Trophoblast cell (in vitro differentiated cells and primary cell): Measurements from ENCODE around the gene ELN.

ENCODE experiments used
- DNase-seq, 2 donors: peaks; one replicate each; pipeline ENCODE4 v3.0.0-alpha.2; 2016
- H2AFZ ChIP-seq: 2 replicates; pipeline ENCODE4 v1.6.1; 2013; ENCODE audit warnings: low read length, moderate library complexity, mild to moderate bottlenecking; ENCODE audit not compliant: insufficient read depth, poor library complexity
- H2AK5ac ChIP-seq: 2 replicates; pipeline ENCODE4 v1.6.1; 2013; ENCODE audit warnings: mild to moderate bottlenecking, low read length
- H2BK120ac ChIP-seq: 2 replicates; pipeline ENCODE4 v1.6.1; 2013; ENCODE audit warnings: low read length, mild to moderate bottlenecking, moderate library complexity; ENCODE audit not compliant: insufficient read depth, poor library complexity
- H2BK12ac ChIP-seq: 2 replicates; pipeline ENCODE4 v1.6.1; 2013; ENCODE audit warnings: mild to moderate bottlenecking, low read length, moderate library complexity
- H2BK5ac ChIP-seq: 2 replicates; pipeline ENCODE4 v1.6.1; 2013; ENCODE audit warnings: low read length, low read depth, moderate library complexity, mild to moderate bottlenecking; ENCODE audit not compliant: poor library complexity
- H3K14ac ChIP-seq: 2 replicates; pipeline ENCODE4 v1.6.1; 2013; ENCODE audit warnings: mild to moderate bottlenecking, low read length
- H3K18ac ChIP-seq: 2 replicates; pipeline ENCODE4 v1.6.1; 2013; ENCODE audit warnings: mild to moderate bottlenecking, low read length
- H3K23ac ChIP-seq: 2 replicates; pipeline ENCODE4 v1.6.1; 2013; ENCODE audit warnings: low read length
- H3K27ac ChIP-seq: 2 replicates; pipeline ENCODE4 v1.5.1; 2013; ENCODE audit warnings: low read depth, mild to moderate bottlenecking, inconsistent platforms, low read length, moderate library complexity
- H3K27me3 ChIP-seq: 2 replicates; pipeline ENCODE4 v1.6.1; 2013; ENCODE audit warnings: inconsistent platforms, mild to moderate bottlenecking, low read length, moderate library complexity; ENCODE audit not compliant: insufficient read depth
- H3K36me3 ChIP-seq, 2 experiments: 1 replicate in 1 of 2; 2 replicates in 1 of 2; pipeline ENCODE4 v1.6.1; 2013; ENCODE audit warnings: low read length in 2 of 2, mild to moderate bottlenecking in 2 of 2, moderate library complexity in 1 of 2; ENCODE audit not compliant: insufficient read depth in 2 of 2, control insufficient read depth in 1 of 2
- H3K4ac ChIP-seq: 2 replicates; pipeline ENCODE4 v1.6.1; 2013; ENCODE audit warnings: low read depth, mild to moderate bottlenecking, low read length, moderate library complexity
- H3K4me1 ChIP-seq, 2 experiments: 1 replicate in 1 of 2; 2 replicates in 1 of 2; pipeline ENCODE4 v1.6.1; 2013; ENCODE audit warnings: low read length in 2 of 2, mild to moderate bottlenecking in 2 of 2, moderate library complexity in 1 of 2; ENCODE audit not compliant: insufficient read depth in 2 of 2, control insufficient read depth in 1 of 2
- H3K4me2 ChIP-seq: 2 replicates; pipeline ENCODE4 v1.6.1; 2013; ENCODE audit warnings: inconsistent platforms, mild to moderate bottlenecking, low read length, moderate library complexity
- H3K4me3 ChIP-seq: 2 replicates; pipeline ENCODE4 v1.5.1; 2013; ENCODE audit warnings: mild to moderate bottlenecking, low read depth, low read length, inconsistent platforms
- H3K79me1 ChIP-seq: one replicate; pipeline ENCODE4 v1.6.1; 2013; ENCODE audit warnings: low read length
- H3K79me2 ChIP-seq: 2 replicates; pipeline ENCODE4 v1.6.1; 2013; ENCODE audit warnings: low read length, mild to moderate bottlenecking; ENCODE audit not compliant: control insufficient read depth, insufficient read depth, poor library complexity
- H3K9ac ChIP-seq: 2 replicates; pipeline ENCODE4 v1.6.1; 2013; ENCODE audit warnings: mild to moderate bottlenecking, low read length
- H3K9me3 ChIP-seq: 2 replicates; pipeline ENCODE4 v1.6.1; 2013; ENCODE audit warnings: low read depth, mild to moderate bottlenecking, control low read depth, inconsistent platforms, low read length; ENCODE audit not compliant: insufficient read depth
- H4K12ac ChIP-seq: 2 replicates; pipeline ENCODE4 v1.6.1; 2013; ENCODE audit warnings: low read depth, mild to moderate bottlenecking, low read length, moderate library complexity
- H4K8ac ChIP-seq: 2 replicates; pipeline ENCODE4 v1.6.1; 2013; ENCODE audit warnings: low read depth, mild to moderate bottlenecking, low read length, moderate library complexity
- H4K91ac ChIP-seq: one replicate; pipeline ENCODE4 v1.6.1; 2013; ENCODE audit warnings: low read depth, mild to moderate bottlenecking, low read length, moderate library complexity
- WGBS: extraction: QIAGEN DNeasy Blood & Tissue Kit; methylation state at CpG from one replicate; pipeline ENCODE4 v1.1.7; 2013; ENCODE audit warnings: missing lambda C conversion rate; ENCODE audit not compliant: insufficient read length, insufficient coverage; ENCODE audit errors: extremely low coverage; 5-methylcytosine and 5-hydroxymethylcytosine counted together

ELN gene

DNA sequence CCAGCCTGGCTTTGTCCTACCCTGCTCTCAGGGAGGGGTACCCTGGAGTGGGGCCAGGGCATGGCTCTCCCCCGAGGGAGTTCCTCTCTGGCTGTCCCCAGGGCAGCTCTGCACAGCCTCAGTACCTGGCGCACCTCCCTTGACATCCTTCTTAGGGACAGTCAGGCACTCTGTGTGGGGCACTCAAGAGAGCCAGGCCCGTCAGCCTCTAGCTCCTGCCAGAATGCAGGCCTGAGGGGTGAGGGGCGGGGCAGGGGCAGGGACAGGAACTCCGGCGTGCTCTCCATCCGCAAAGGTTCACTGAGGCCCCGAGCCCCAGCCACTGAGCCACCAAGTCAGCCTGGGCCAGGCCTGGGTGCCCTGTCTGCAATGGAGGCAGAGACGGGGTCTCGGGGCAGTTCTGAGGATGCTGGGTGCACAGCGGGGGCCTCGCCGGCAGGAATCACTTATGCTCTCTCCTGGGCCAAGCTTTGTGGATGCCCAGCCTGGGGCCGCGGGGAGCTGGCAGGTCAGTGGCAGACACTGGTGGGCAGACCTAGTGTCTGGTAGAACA lies 65.8 kb downstream of the ELN start:
- Histone ChIP-seq H3K4me1 (peaks cover 19 to 25% of the 10 kb centered on the region in 2 experiments), H3K79me1 (peaks cover 9% of the 10 kb centered on the region), H3K27ac (peak overlapping the region; percentile 82), H3K4me3 (no peak overlapping the region), H3K4me2 (no peak overlapping the region), H2BK12ac (no peak overlapping the region), H4K12ac (no peak overlapping the region), H3K18ac (no peak overlapping the region), H3K9ac (no peak overlapping the region), H2BK5ac (no peak overlapping the region), H2BK120ac (no peak overlapping the region), H3K9me3 (no peaks in the 10 kb centered on the region), H3K27me3 (no peaks in the 10 kb centered on the region), H4K91ac (peak overlapping the region; percentile 3), H3K79me2 (peaks cover 2% of the 10 kb centered on the region), H3K23ac (no peak overlapping the region), H4K8ac (no peak overlapping the region), H3K36me3 (peaks cover 13 to 16% of the 10 kb centered on the region in 2 experiments), H2AFZ (no peak overlapping the region), H2AK5ac (no peak overlapping the region), H3K14ac (no peak overlapping the region), H3K4ac (no peak overlapping the region)
- WGBS, result no CpG with 5 or more reads among the region's 15 CpGs
- no peak for DNase-seq

DNA sequence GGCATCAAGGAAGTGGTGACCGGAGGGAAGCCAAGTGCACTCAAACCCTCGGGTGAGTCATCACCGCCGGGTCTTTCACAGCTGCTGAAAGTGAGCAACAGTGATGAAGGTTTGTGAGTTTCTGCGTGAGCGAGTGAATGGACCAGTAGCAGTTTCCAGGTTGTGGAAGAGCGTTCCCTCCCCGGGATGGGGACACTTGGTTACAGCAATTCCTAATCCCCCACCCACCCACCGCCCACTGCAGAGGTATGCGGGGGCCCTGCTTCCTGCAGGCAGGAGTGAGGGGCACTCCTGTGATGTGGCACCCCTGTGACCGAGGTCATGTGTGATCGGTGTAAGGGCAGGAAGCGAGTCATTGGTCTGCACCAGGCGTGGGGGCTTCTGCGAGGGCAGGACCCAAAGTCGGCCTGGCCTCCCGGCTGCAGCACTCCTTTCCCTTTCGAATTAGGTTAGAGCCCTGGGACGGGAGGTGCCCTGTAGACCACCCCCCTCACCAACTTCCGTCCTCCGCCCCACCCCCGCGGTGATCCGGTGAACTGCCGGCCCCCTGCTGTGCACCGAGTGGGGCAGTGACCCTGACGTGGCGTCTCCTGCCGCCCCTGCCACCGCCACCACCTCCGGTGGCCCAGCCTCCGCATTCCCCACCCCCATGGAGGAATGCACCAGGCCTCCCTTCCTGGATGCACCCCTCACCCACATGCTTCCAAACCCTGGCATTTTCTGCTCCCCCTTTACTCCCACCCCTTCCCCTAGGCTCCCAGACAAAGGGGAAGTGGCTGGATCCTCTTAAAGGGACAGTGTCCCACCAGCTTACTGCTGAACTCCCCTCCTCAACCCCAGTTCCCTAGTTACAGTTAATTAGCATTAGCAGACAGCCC lies 66.5 kb downstream of the ELN start:
- peak overlapping the region; percentile 82 for H3K27ac ChIP-seq
- H3K4me3 ChIP-seq, result peak overlapping the region; percentile 34
- DNase-seq, result peak; percentile 64 to 66
- H3K36me3 ChIP-seq, result peaks cover 17 to 19% of the 10 kb centered on the region in 2 experiments
- H3K79me2 ChIP-seq, result peaks cover 2% of the 10 kb centered on the region
- H3K27me3 ChIP-seq, result no peaks in the 10 kb centered on the region
- H4K91ac ChIP-seq, result peak overlapping the region; percentile 83
- H3K4ac ChIP-seq, result no peak overlapping the region
- peaks cover 19 to 25% of the 10 kb centered on the region in 2 experiments for H3K4me1 ChIP-seq
- H4K12ac ChIP-seq, result no peak overlapping the region
- WGBS, result no CpG with 5 or more reads among the region's 32 CpGs
- H3K18ac ChIP-seq, result peak overlapping the region; percentile 87
- H2AK5ac ChIP-seq, result no peak overlapping the region
- no peaks in the 10 kb centered on the region for H3K9me3 ChIP-seq
- H4K8ac ChIP-seq, result peak overlapping the region; percentile 71
- H2BK120ac ChIP-seq, result peak overlapping the region; percentile 54
- H3K9ac ChIP-seq, result no peak overlapping the region
- H3K14ac ChIP-seq, result peak overlapping the region; percentile 66
- H3K79me1 ChIP-seq, result peaks cover 9% of the 10 kb centered on the region
- peak overlapping the region; percentile 60 for H3K4me2 ChIP-seq
- peak overlapping the region; percentile 22 for H2BK12ac ChIP-seq
- peak overlapping the region; percentile 38 for H2BK5ac ChIP-seq
- no peak overlapping the region for H3K23ac ChIP-seq
- H2AFZ ChIP-seq, result no peak overlapping the region

DNA sequence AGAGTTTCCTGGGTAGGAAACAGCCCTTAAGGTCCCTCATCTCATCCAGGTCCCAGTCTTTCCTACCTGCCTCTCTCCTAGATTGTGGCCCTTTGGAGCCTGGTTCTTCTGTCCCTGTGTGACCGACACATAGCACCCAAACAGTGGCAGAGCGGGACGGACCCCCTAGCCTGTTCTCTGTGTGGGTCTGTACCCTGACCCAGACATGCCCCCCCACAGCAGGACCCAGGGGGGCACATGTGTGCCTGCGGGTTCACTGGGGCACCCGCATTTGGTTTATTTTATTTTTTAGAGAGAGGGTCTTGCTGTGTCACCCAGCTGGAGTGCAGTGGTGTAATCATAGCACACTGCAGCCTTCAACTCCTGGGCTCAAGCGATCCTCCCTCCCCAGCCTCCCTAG lies 67.2 kb downstream of the ELN start:
- H3K4ac ChIP-seq, result no peak overlapping the region
- H2AFZ ChIP-seq, result no peak overlapping the region
- peak overlapping the region; percentile 51 for H2BK12ac ChIP-seq
- H3K4me1 ChIP-seq, result peaks cover 19 to 25% of the 10 kb centered on the region in 2 experiments
- H3K27me3 ChIP-seq, result no peaks in the 10 kb centered on the region
- H3K79me1 ChIP-seq, result peaks cover 9% of the 10 kb centered on the region
- no peak overlapping the region for H4K12ac ChIP-seq
- peak overlapping the region; percentile 58 for H3K14ac ChIP-seq
- H3K79me2 ChIP-seq, result peaks cover 2% of the 10 kb centered on the region
- no peak overlapping the region for H3K23ac ChIP-seq
- H3K36me3 ChIP-seq, result peaks cover 18 to 22% of the 10 kb centered on the region in 2 experiments
- H3K27ac ChIP-seq, result peak overlapping the region; percentile 47
- H2BK120ac ChIP-seq, result peak overlapping the region; percentile 49
- no peak overlapping the region for H2BK5ac ChIP-seq
- WGBS, result no CpG with 5 or more reads among the region's 6 CpGs
- peak overlapping the region; percentile 59 for H4K8ac ChIP-seq
- peak overlapping the region; percentile 82 for H2AK5ac ChIP-seq
- no peak overlapping the region for H3K9ac ChIP-seq
- no peaks in the 10 kb centered on the region for H3K9me3 ChIP-seq
- peak overlapping the region; percentile 83 for H4K91ac ChIP-seq
- peak overlapping the region; percentile 72 for H3K18ac ChIP-seq
- H3K4me3 ChIP-seq, result no peak overlapping the region
- DNase-seq, result no peak
- peak overlapping the region; percentile 60 for H3K4me2 ChIP-seq

DNA sequence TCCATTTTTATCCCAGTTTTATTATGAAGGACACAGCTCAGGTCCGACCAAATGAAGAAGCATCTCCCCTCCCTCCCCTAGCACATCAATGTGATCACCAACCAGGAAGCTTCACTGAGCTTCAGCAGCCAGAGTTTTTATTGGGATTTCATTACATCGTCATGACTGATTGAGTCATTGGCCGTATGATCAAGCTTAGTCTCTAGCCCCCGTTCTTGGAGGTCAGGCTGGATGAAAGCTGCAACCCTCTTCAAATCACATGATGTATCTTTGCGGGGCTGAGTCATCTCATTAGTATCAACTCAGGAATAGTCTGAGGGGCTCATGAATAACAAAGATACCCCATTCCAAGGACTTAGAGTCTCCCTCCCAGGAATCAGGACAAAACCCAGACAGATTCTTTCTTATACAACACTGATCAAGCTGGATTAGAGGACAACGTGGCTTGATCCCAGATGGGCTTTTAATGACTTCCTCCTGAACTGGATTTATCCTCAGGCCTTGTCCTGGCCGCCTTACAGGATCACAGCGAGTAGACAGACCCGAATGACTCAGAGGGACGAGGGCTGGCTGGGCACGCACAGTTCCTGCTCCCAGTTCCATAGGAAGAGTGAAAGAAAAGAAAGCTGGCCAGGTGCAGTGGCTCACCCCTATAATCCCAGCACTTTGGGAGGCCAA lies 70.1 kb downstream of the ELN start:
- H2BK12ac ChIP-seq, result no peak overlapping the region
- peaks cover 23 to 28% of the 10 kb centered on the region in 2 experiments for H3K36me3 ChIP-seq
- peaks cover 9% of the 10 kb centered on the region for H3K79me1 ChIP-seq
- no peak overlapping the region for H3K4me3 ChIP-seq
- H3K9ac ChIP-seq, result no peak overlapping the region
- H3K27ac ChIP-seq, result peak overlapping the region; percentile 19
- no peak overlapping the region for H3K14ac ChIP-seq
- peaks cover 17 to 18% of the 10 kb centered on the region in 2 experiments for H3K4me1 ChIP-seq
- H4K91ac ChIP-seq, result no peak overlapping the region
- no peaks in the 10 kb centered on the region for H3K27me3 ChIP-seq
- H3K18ac ChIP-seq, result no peak overlapping the region
- H4K12ac ChIP-seq, result no peak overlapping the region
- peak in 1 of 2 donors; percentile 15 for DNase-seq
- H3K23ac ChIP-seq, result no peak overlapping the region
- H2AK5ac ChIP-seq, result no peak overlapping the region
- H2AFZ ChIP-seq, result no peak overlapping the region
- H4K8ac ChIP-seq, result no peak overlapping the region
- no peak overlapping the region for H3K4me2 ChIP-seq
- no CpG with 5 or more reads among the region's 11 CpGs for WGBS
- H2BK120ac ChIP-seq, result no peak overlapping the region
- no peak overlapping the region for H2BK5ac ChIP-seq
- no peak overlapping the region for H3K4ac ChIP-seq
- H3K79me2 ChIP-seq, result peaks cover 2% of the 10 kb centered on the region
- H3K9me3 ChIP-seq, result no peaks in the 10 kb centered on the region
